Loucy (cell line): ENCODE measurements around the gene KIRREL1.

Experiments used
- CTCF ChIP-seq: fragments of 200-600 bp; sonication (generic); conservative IDR thresholded peaks from 2 replicates; pipeline ENCODE4 v1.5.1; 2014; ENCODE audit warnings: mild to moderate bottlenecking, antibody characterized with exemption, low read length
- EZH2phosphoT487 ChIP-seq: fragments of 200-600 bp; IDR thresholded peaks from 2 replicates; pipeline ENCODE4 v1.6.1; 2018; ENCODE audit warnings: antibody characterized with exemption, mild to moderate bottlenecking, moderate library complexity, borderline replicate concordance

- TF ChIP-seq CTCF (peak; percentile 100), EZH2phosphoT487 (no peak)
These were observed 94.0 kb downstream of the KIRREL1 start for GRCh38 chr1:158087320-158087927.
